GM12892 (cell line): ENCODE data around the gene RAPGEF5.

ENCODE experiments used
- DNase-seq: peaks from one replicate; pipeline ENCODE4 v3.0.0; 2011; ENCODE audit not compliant: insufficient read length
- FAIRE-seq: peaks from 2 replicates; lab custom pipeline; 2011; peaks lifted over from hg19 to GRCh38; lab: Jason Lieb, UNC
- POLR2A ChIP-seq: IDR thresholded peaks from 2 replicates; pipeline ENCODE4 v1.6.1; 2011; ENCODE audit warnings: low read depth, low read length, control low read depth
- POLR2AphosphoS5 ChIP-seq: IDR thresholded peaks from 2 replicates; pipeline ENCODE4 v1.6.1; 2011; ENCODE audit warnings: low read depth, low read length, control low read depth
- TAF1 ChIP-seq: IDR thresholded peaks from 2 replicates; pipeline ENCODE4 v1.6.1; 2011; ENCODE audit warnings: low read depth, mild to moderate bottlenecking, control low read depth, low read length, borderline replicate concordance

RAPGEF5 gene

GRCh38 chr7:22129166-22129565, 227.8 kb downstream of the RAPGEF5 start:
- TF ChIP-seq POLR2A (no peak), TAF1 (no peak), POLR2AphosphoS5 (no peak)
- DNase-seq: no peak
- FAIRE-seq: no peak

GRCh38 chr7:22128528-22128920, 228.4 kb downstream of the RAPGEF5 start:
- no peak for DNase-seq
- TF ChIP-seq POLR2A: no peak
- no peak for TF ChIP-seq POLR2AphosphoS5
- no peak for TF ChIP-seq TAF1

GRCh38 chr7:22127835-22128527, 229.0 kb downstream of the RAPGEF5 start:
- FAIRE-seq (no peak), DNase-seq (no peak)
- TF ChIP-seq POLR2A (no peak), POLR2AphosphoS5 (no peak), TAF1 (no peak)

More at GRCh38 chr7:22128528-22128920, 228.4 kb downstream of the RAPGEF5 start:
- FAIRE-seq: no peak

- TF ChIP-seq POLR2AphosphoS5 (no peak), TAF1 (no peak), POLR2A (no peak)
- FAIRE-seq (no peak), DNase-seq (no peak)
Observed at GRCh38 chr7:22125436-22125835, 231.5 kb downstream of the RAPGEF5 start.

GRCh38 chr7:22124941-22125340, 232.0 kb downstream of the RAPGEF5 start:
- FAIRE-seq (no peak), DNase-seq (no peak)
- TF ChIP-seq POLR2AphosphoS5: no peak
- no peak for TF ChIP-seq TAF1
- no peak for TF ChIP-seq POLR2A

- no peak for TF ChIP-seq TAF1
- no peak for TF ChIP-seq POLR2A
- TF ChIP-seq POLR2AphosphoS5: no peak
- FAIRE-seq (no peak), DNase-seq (no peak)
Observed at GRCh38 chr7:22123139-22123538, 233.8 kb downstream of the RAPGEF5 start.

- FAIRE-seq (no peak), DNase-seq (no peak)
- no peak for TF ChIP-seq POLR2A
- no peak for TF ChIP-seq POLR2AphosphoS5
- no peak for TF ChIP-seq TAF1
Observed at GRCh38 chr7:22121702-22122474, 235.1 kb downstream of the RAPGEF5 start.

GRCh38 chr7:22120391-22121053, 236.4 kb downstream of the RAPGEF5 start:
- FAIRE-seq: no peak
- TF ChIP-seq POLR2AphosphoS5 (no peak), POLR2A (no peak), TAF1 (no peak)
- no peak for DNase-seq

GRCh38 chr7:22117222-22117621, 239.7 kb downstream of the RAPGEF5 start:
- TF ChIP-seq POLR2A (no peak), TAF1 (no peak), POLR2AphosphoS5 (no peak)
- DNase-seq (no peak), FAIRE-seq (no peak)

GRCh38 chr7:22116451-22117030, 240.4 kb downstream of the RAPGEF5 start:
- TF ChIP-seq TAF1: no peak
- no peak for TF ChIP-seq POLR2A
- FAIRE-seq (peak; percentile 54), DNase-seq (no peak)

GRCh38 chr7:22115689-22116088, 241.3 kb downstream of the RAPGEF5 start:
- no peak for DNase-seq
- no peak for FAIRE-seq
- TF ChIP-seq POLR2AphosphoS5 (no peak), TAF1 (no peak), POLR2A (no peak)
